GM23338 (cell line): ENCODE measurements around the gene AGAP2. TPM values are rescaled to one million over a fixed set of nuclear protein-coding genes. Genes with fewer than 3 reads are reported as not detected.

ENCODE experiments used
- ATAC-seq: fragments of 200-7000 bp; cut with Tn5 transposase; 3 replicates; pipeline ENCODE4 v1.9.1; 2020
- DNase-seq: peaks from one replicate; pipeline ENCODE4 v3.0.0-alpha.2; 2015; ENCODE audit warnings: low spot score
- H2AFZ ChIP-seq: fragments of 200-600 bp; sonication (generic); 2 replicates; pipeline ENCODE4 v1.8.0; 2016; ENCODE audit warnings: antibody characterized with exemption, mild to moderate bottlenecking, moderate library complexity
- H3F3A ChIP-seq: fragments of 200-600 bp; sonication (generic); replicated peaks from 2 replicates; pipeline ENCODE4 v1.8.0; 2017; ENCODE audit warnings: antibody characterized with exemption, mixed run types, low read depth
- H3K27ac ChIP-seq: fragments of 200-600 bp; sonication (generic); 2 replicates; pipeline ENCODE4 v1.6.1; 2016; ENCODE audit warnings: low read depth
- H3K27me3 ChIP-seq: fragments of 200-600 bp; sonication (generic); 2 replicates; pipeline ENCODE4 v1.8.0; 2016; ENCODE audit warnings: mild to moderate bottlenecking, mixed run types, moderate library complexity; ENCODE audit not compliant: insufficient read depth
- H3K36me3 ChIP-seq: fragments of 200-600 bp; sonication (generic); 2 replicates; pipeline ENCODE4 v1.8.0; 2016; ENCODE audit warnings: mild to moderate bottlenecking; ENCODE audit not compliant: insufficient read depth
- H3K4me1 ChIP-seq: fragments of 200-600 bp; sonication (generic); 2 replicates; pipeline ENCODE4 v1.8.0; 2016; ENCODE audit warnings: mild to moderate bottlenecking, moderate library complexity; ENCODE audit not compliant: insufficient read depth
- H3K4me2 ChIP-seq: fragments of 200-600 bp; sonication (generic); 2 replicates; pipeline ENCODE4 v1.7.1; 2017; ENCODE audit warnings: mixed run types
- H3K4me3 ChIP-seq: fragments of 200-600 bp; sonication (generic); 2 replicates; pipeline ENCODE4 v1.6.1; 2016; ENCODE audit warnings: mixed run types
- H3K79me2 ChIP-seq: fragments of 200-600 bp; sonication (generic); replicated peaks from 2 replicates; pipeline ENCODE4 v1.8.0; 2017; ENCODE audit warnings: mild to moderate bottlenecking; ENCODE audit not compliant: insufficient read depth
- H3K9me2 ChIP-seq: fragments of 200-600 bp; sonication (generic); 2 replicates; pipeline ENCODE4 v1.8.0; 2017; ENCODE audit not compliant: insufficient read depth
- H4K20me1 ChIP-seq: fragments of 200-600 bp; sonication (generic); replicated peaks from 2 replicates; pipeline ENCODE4 v1.8.0; 2017; ENCODE audit warnings: mild to moderate bottlenecking; ENCODE audit not compliant: insufficient read depth
- H3K27ac Mint-ChIP-seq: 2 replicates; pipeline ENCODE4 v1.8.0; 2020; ENCODE audit warnings: inconsistent platforms, mild to moderate bottlenecking, moderate library complexity, mixed read lengths
- H3K27me3 Mint-ChIP-seq: 3 replicates; pipeline ENCODE4 v1.8.0; 2022; ENCODE audit warnings: low read depth, mild to moderate bottlenecking, moderate library complexity, mixed read lengths, inconsistent platforms; ENCODE audit not compliant: insufficient read depth, poor library complexity
- H3K36me3 Mint-ChIP-seq: 3 replicates; pipeline ENCODE4 v1.8.0; 2021; ENCODE audit warnings: low read depth, mild to moderate bottlenecking, inconsistent platforms, moderate library complexity, mixed read lengths
- H3K4me1 Mint-ChIP-seq: 3 replicates; pipeline ENCODE4 v1.8.0; 2020; ENCODE audit warnings: mild to moderate bottlenecking, inconsistent platforms, mixed read lengths
- H3K4me3 Mint-ChIP-seq: 3 replicates; pipeline ENCODE4 v1.8.0; 2021; ENCODE audit warnings: moderate library complexity, mild to moderate bottlenecking, inconsistent platforms, mixed read lengths
- H3K9me3 Mint-ChIP-seq: 3 replicates; pipeline ENCODE4 v1.8.0; 2020; ENCODE audit warnings: moderate library complexity, mild to moderate bottlenecking, inconsistent platforms, mixed read lengths
- CREB1 ChIP-seq: fragments of 250-450 bp; sonication (Bioruptor Pico); IDR thresholded peaks from 2 replicates; pipeline ENCODE4 v1.5.0; 2020; ENCODE audit warnings: low read depth, mild to moderate bottlenecking, moderate library complexity
- EZH2 ChIP-seq: fragments of 200-600 bp; sonication (generic); IDR thresholded peaks from one replicate; pipeline ENCODE4 v1.8.0; 2017; ENCODE audit warnings: antibody characterized with exemption, mild to moderate bottlenecking, low read depth; ENCODE audit not compliant: unreplicated experiment
- EZH2phosphoT487 ChIP-seq: fragments of 200-600 bp; sonication (generic); IDR thresholded peaks from one replicate; pipeline ENCODE4 v1.8.1; 2018; ENCODE audit warnings: antibody characterized with exemption; ENCODE audit not compliant: unreplicated experiment
- JUNB ChIP-seq: IDR thresholded peaks from one replicate; pipeline ENCODE4 v1.6.1; 2016; ENCODE audit warnings: antibody characterized with exemption; ENCODE audit not compliant: unreplicated experiment
- NANOG ChIP-seq: IDR thresholded peaks from 2 replicates; pipeline ENCODE4 v1.6.1; 2016; ENCODE audit warnings: antibody characterized with exemption, borderline replicate concordance
- POLR2AphosphoS5 ChIP-seq: IDR thresholded peaks from 2 replicates; pipeline ENCODE4 v1.6.1; 2016; ENCODE audit warnings: antibody characterized with exemption, low read depth
- STAT1 ChIP-seq: IDR thresholded peaks from one replicate; pipeline ENCODE4 v1.6.1; 2016; ENCODE audit warnings: antibody characterized with exemption; ENCODE audit not compliant: unreplicated experiment
- ZNF114 ChIP-seq: fragments of 250-450 bp; sonication (Bioruptor Pico); IDR thresholded peaks from 2 replicates; pipeline ENCODE4 v1.5.0; 2020; ENCODE audit warnings: mild to moderate bottlenecking, moderate library complexity
- ZNF331 ChIP-seq: fragments of 250-450 bp; sonication (Bioruptor Pico); IDR thresholded peaks from 2 replicates; pipeline ENCODE4 v1.5.0; 2020; ENCODE audit warnings: low read depth, mild to moderate bottlenecking, moderate library complexity
- ZNF462 ChIP-seq: fragments of 250-450 bp; sonication (Bioruptor Pico); IDR thresholded peaks from 2 replicates; pipeline ENCODE4 v1.5.0; 2020; ENCODE audit warnings: mild to moderate bottlenecking, moderate library complexity
- polyA plus RNA-seq: library from polyadenylated mRNA; unstranded; fragments of >200 nt; fragmentation: Nextera tagmentation; extraction: Ambion mirVana; gene quantifications from 2 replicates; pipeline ENCODE4 v1.2.1, GENCODE V29; 2016
- total RNA-seq: library from RNA; depleted of rRNA; stranded (reverse); fragments of >200 nt; shearing (Covaris generic); gene quantifications from 2 replicates; pipeline ENCODE4 v1.2.3, GENCODE V29; 2014
- TF ChIP-seq, protein P1 (sequence below): IDR thresholded peaks from 2 replicates; pipeline ENCODE4 v1.6.1; 2016; ENCODE audit warnings: antibody characterized with exemption
- TF ChIP-seq, protein P2 (sequence below), 2 experiments: fragments of 200-600 bp in 1 of 2; sonication (generic) in 1 of 2; conservative IDR thresholded peaks; 2 replicates each; pipeline versions ENCODE4 v1.5.1 to v1.6.1; 2016 to 2017; ENCODE audit warnings: antibody characterized with exemption in 2 of 2, low read depth in 2 of 2, mild to moderate bottlenecking in 2 of 2, moderate library complexity in 1 of 2
- TF ChIP-seq, protein P3 (sequence below): IDR thresholded peaks from one replicate; pipeline ENCODE4 v1.6.1; 2018; ENCODE audit warnings: antibody characterized with exemption; ENCODE audit not compliant: unreplicated experiment

Gene AGAP2
- total and polyA plus RNA-seq, 2 experiments from 2014 or later = 0.36 to 1.3 TPM

DNA sequence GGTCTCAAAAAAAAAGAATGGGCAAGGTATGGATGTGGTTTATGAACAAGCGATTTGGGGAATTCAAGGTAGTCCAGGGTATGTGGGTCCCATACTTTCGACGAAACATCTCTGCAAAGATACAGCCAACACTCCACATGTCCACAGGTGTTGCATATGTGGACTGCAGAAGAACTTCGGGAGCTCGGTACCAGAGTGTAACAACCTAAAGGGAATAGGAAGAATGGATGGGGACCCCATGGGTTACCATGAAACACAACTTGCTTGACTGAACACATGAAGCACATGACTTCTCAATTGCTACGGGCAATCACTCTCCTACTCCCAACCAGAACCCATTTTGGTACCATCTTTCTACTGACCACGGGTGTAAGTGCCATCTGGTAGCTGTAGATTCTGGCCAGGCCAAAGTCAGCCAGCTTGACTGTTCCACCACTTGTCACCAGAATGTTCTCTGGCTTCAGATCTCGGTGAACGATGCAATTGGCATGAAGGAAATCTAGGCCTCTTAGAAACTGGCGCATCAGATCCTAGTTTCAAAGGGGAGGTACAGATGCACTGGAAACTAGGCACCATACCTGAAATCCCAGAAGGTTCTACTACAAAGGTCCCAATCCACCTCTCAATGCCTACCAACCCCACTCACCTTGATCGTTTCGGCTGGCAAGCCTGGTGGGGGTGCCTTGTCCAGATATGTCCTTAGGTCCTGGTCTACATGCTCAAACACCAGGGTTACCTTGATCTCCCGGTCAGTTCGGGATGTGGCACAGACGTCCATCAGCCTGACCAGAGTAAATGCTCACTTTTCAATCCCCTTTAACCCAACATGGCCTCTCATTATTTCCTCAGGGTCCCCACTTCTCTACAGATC lies 12.3 kb upstream of the AGAP2 start:
- H3K9me2 ChIP-seq = no peaks in the 10 kb centered on the region
- no peak overlapping the region for H2AFZ ChIP-seq
- H3K4me1 ChIP-seq = peaks cover 27% of the 10 kb centered on the region
- H3K4me3 Mint-ChIP-seq = peak overlapping the region; percentile 99
- H3F3A ChIP-seq = peaks cover 42% of the 10 kb centered on the region
- H3K36me3 ChIP-seq = peaks cover 19% of the 10 kb centered on the region
- DNase-seq (no peak), ATAC-seq (no peak)
- peak overlapping the region; percentile 99 for H3K4me2 ChIP-seq
- H3K27me3 ChIP-seq = peaks cover 26% of the 10 kb centered on the region
- H3K36me3 Mint-ChIP-seq = peaks cover 60% of the 10 kb centered on the region
- peaks cover 26% of the 10 kb centered on the region for H3K79me2 ChIP-seq
- H3K4me3 ChIP-seq = peak overlapping the region; percentile 97
- H3K27ac ChIP-seq = peak overlapping the region; percentile 59; the same call in 1 of the 2 replicates
- no peak for TF ChIP-seq STAT1
- TF ChIP-seq, protein P1, sequence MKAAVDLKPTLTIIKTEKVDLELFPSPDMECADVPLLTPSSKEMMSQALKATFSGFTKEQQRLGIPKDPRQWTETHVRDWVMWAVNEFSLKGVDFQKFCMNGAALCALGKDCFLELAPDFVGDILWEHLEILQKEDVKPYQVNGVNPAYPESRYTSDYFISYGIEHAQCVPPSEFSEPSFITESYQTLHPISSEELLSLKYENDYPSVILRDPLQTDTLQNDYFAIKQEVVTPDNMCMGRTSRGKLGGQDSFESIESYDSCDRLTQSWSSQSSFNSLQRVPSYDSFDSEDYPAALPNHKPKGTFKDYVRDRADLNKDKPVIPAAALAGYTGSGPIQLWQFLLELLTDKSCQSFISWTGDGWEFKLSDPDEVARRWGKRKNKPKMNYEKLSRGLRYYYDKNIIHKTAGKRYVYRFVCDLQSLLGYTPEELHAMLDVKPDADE = no peak
- no peak for TF ChIP-seq CREB1 (CRISPR knock-in tag)
- no peak for TF ChIP-seq EZH2phosphoT487
- TF ChIP-seq JUNB = no peak
- TF ChIP-seq EZH2 = no peak
- TF ChIP-seq NANOG = no peak
- no peak for TF ChIP-seq POLR2AphosphoS5
- TF ChIP-seq, protein P2, sequence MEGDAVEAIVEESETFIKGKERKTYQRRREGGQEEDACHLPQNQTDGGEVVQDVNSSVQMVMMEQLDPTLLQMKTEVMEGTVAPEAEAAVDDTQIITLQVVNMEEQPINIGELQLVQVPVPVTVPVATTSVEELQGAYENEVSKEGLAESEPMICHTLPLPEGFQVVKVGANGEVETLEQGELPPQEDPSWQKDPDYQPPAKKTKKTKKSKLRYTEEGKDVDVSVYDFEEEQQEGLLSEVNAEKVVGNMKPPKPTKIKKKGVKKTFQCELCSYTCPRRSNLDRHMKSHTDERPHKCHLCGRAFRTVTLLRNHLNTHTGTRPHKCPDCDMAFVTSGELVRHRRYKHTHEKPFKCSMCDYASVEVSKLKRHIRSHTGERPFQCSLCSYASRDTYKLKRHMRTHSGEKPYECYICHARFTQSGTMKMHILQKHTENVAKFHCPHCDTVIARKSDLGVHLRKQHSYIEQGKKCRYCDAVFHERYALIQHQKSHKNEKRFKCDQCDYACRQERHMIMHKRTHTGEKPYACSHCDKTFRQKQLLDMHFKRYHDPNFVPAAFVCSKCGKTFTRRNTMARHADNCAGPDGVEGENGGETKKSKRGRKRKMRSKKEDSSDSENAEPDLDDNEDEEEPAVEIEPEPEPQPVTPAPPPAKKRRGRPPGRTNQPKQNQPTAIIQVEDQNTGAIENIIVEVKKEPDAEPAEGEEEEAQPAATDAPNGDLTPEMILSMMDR (conservative IDR thresholded peaks at IDR 0.05; ENCODE audit: low read depth in 2 of 2) = no peak
- TF ChIP-seq ZNF114 (CRISPR knock-in tag) = no peak
- TF ChIP-seq, protein P3, sequence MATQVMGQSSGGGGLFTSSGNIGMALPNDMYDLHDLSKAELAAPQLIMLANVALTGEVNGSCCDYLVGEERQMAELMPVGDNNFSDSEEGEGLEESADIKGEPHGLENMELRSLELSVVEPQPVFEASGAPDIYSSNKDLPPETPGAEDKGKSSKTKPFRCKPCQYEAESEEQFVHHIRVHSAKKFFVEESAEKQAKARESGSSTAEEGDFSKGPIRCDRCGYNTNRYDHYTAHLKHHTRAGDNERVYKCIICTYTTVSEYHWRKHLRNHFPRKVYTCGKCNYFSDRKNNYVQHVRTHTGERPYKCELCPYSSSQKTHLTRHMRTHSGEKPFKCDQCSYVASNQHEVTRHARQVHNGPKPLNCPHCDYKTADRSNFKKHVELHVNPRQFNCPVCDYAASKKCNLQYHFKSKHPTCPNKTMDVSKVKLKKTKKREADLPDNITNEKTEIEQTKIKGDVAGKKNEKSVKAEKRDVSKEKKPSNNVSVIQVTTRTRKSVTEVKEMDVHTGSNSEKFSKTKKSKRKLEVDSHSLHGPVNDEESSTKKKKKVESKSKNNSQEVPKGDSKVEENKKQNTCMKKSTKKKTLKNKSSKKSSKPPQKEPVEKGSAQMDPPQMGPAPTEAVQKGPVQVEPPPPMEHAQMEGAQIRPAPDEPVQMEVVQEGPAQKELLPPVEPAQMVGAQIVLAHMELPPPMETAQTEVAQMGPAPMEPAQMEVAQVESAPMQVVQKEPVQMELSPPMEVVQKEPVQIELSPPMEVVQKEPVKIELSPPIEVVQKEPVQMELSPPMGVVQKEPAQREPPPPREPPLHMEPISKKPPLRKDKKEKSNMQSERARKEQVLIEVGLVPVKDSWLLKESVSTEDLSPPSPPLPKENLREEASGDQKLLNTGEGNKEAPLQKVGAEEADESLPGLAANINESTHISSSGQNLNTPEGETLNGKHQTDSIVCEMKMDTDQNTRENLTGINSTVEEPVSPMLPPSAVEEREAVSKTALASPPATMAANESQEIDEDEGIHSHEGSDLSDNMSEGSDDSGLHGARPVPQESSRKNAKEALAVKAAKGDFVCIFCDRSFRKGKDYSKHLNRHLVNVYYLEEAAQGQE = no peak
- TF ChIP-seq ZNF462 (CRISPR knock-in tag) = no peak
- no peak for TF ChIP-seq ZNF331 (CRISPR knock-in tag)
- peaks cover 31% of the 10 kb centered on the region for H3K4me1 Mint-ChIP-seq
- peak overlapping the region; percentile 99 for H3K27ac Mint-ChIP-seq
- no peaks in the 10 kb centered on the region; the same call in 2 of the 3 replicates for H3K9me3 Mint-ChIP-seq
- peaks cover 29% of the 10 kb centered on the region for H3K27me3 Mint-ChIP-seq
- no peaks in the 10 kb centered on the region; the same call in 1 of the 2 replicates for H4K20me1 ChIP-seq
